ENCODE measurements around the gene SCG3.

SCG3 gene

DNA sequence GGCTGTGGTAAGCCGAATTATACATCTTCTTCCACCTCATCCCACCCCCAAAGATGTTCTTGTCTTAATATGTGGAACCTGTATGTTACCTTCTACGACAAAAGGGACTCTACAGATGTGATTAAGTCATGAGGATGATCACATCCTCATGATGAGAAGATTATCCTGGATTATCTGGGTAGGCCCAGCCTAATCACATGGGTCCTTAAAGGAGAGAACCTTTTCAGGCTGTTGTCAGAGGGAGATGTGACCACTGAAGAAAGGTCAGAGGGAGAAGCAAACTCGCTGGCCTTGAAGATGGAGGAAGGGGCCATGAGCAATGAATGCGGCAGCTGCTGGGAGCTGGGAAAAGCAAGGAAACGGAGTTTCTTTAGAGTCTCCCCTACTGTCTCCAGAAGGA lies 12.9 kb upstream of the SCG3 start:
- POLR2A ChIA-PET (ENCODE audit: low non-redundant PET): no interaction called here
- CTCF ChIA-PET: no interaction called here
- no peak for DNase-seq (ENCODE audit: low spot score)
- no peak overlapping the region for H3K27ac ChIP-seq
- TF ChIP-seq CTCF (conservative IDR thresholded peaks at IDR 0.05; ENCODE audit: low read depth): no peak

DNA sequence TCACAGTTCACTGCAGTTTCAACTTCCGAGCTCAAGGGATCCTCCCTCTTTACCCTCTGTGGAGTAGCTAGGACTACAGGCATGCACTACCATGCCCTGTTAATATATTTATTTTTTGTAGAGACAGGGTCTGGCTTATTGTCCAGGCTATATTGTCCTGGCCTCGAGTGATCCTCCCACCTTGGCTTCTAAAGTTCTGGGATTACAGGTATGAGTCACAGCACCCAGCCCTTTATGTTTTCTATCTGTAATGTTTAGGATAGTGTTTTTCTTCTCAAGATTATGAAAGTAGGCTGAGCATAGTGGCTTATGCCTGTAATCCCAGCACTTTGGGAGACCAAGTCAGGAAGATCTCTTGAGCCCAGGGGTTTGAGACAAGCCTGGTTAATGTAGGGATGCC lies 11.9 kb upstream of the SCG3 start:
- no peak overlapping the region for H3K27ac ChIP-seq
- no peak for TF ChIP-seq CTCF (conservative IDR thresholded peaks at IDR 0.05; ENCODE audit: low read depth)
- no peak for DNase-seq (ENCODE audit: low spot score)
- CTCF ChIA-PET: interaction anchor here (0.7 kb wide), 1 partner anchor 48 kb away, joined by 3 read pairs; no protein-coding TSS in a partner anchor
- POLR2A ChIA-PET (ENCODE audit: low non-redundant PET): no interaction called here

DNA sequence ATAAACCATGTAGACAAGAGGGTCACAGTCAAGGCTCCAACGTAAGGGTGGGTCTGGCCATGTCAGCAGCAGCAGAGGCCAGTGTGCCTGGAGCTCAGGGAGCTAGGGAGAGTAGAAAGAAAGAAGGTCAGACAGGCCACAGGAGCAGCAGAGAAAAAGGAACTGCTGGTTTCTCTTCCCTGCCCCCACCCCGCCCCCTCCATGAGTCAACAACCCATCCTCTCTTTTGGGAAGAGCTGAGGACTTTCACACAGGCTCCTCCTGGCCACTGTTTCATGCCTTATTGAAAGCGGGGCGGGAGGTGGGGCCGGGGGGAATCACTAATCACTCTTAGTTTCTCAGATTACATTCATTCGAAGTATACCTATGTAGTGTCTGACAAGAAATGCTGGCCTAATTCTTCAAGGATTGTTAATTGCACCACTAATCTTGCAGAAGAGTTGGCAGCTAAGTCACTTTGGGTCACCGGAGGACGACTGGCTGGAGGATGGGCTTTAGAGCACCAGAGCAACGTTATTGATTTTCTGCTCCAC lies 9.1 kb upstream of the SCG3 start:
- ChIA-PET POLR2A (ENCODE audit: low non-redundant PET) (interaction anchor here (0.6 kb wide), 1 partner anchor 49 kb away, joined by 3 read pairs; no protein-coding TSS in a partner anchor), CTCF (interaction anchor here (0.6 kb wide), 2 partner anchors 71 to 213 kb away, joined by 3 read pairs; no protein-coding TSS in a partner anchor)
- DNase-seq (ENCODE audit: low spot score): no peak
- no peak overlapping the region for H3K27ac ChIP-seq
- no peak for TF ChIP-seq CTCF (conservative IDR thresholded peaks at IDR 0.05; ENCODE audit: low read depth)

DNA sequence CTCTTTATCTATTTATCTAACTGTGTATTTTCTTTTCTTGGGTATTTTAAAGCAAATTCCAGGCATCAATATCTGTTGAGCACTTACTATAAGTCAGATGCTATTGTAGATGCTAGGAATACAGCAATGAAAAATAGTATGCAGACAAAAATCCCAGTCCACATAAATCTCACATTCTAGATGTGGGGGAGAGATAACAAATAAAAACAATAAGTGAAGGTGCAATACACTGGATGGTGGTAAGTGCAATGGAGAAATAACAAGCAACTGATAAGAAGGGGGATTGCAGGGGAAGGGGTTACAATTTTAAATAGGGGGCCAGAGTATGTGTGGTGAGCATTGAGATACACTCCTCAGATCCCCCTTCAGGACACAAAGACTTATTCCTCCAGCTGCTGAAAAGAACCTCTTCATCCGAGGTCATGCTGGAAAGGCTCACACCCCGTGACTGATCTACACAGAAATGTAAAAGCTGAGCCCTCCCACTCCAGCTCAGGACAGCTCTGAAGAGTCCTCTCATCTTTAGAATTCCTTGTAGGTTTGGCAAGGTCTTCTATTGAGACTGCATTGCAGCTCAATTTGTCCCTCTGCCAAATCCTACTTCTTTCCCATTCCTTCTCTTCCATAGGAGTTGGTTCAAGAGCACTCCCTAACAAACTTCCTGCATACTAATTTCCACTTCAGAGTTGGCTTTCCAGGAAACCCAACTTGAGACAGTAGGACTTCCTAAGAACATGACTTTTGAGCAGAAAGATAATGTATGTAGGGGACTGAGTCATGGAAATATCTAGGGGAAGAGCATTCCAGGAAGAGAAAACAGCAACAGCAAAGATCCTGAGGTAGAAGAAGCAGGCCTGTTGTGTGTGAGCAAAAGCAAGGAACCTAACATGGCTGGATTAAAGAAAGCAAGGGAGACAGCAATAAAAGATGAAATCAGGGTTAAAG lies 8.1 kb upstream of the SCG3 start:
- no peak for DNase-seq (ENCODE audit: low spot score)
- ChIA-PET CTCF (interaction anchor here (0.6 kb wide), 1 partner anchor 23 kb away, joined by 3 read pairs; no protein-coding TSS in a partner anchor), POLR2A (ENCODE audit: low non-redundant PET) (no interaction called here)
- no peak overlapping the region for H3K27ac ChIP-seq
- no peak for TF ChIP-seq CTCF (conservative IDR thresholded peaks at IDR 0.05; ENCODE audit: low read depth)

DNA sequence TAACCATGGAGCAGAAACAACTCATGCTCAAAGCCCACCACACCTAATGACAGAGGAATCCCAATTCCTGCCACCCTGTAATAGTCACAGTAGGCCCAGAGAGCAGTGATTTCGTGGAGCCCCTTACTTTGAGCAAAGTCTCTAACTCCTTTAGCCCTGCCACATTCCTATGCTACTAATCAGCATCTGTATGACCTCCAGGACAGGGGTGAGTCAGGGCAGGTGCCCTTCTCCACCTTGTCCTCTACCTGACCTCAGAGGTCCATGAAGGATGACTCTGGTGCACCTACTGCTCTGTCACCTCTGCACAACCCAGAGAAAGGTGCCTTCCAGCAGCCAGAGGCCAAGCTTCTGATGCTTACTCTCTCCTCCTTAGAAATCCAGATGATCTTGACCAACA lies 6.1 kb upstream of the SCG3 start:
- H3K27ac ChIP-seq: no peak overlapping the region
- CTCF ChIA-PET: no interaction called here
- TF ChIP-seq CTCF (conservative IDR thresholded peaks at IDR 0.05; ENCODE audit: low read depth): no peak
- DNase-seq (ENCODE audit: low spot score): no peak
- POLR2A ChIA-PET (ENCODE audit: low non-redundant PET): no interaction called here

GRCh38 chr15:51677021-51677420 lies 4.3 kb upstream of the SCG3 start:
- no peak overlapping the region for H3K27ac ChIP-seq
- POLR2A ChIA-PET (ENCODE audit: low non-redundant PET): no interaction called here
- CTCF ChIA-PET: interaction anchor here (0.6 to 0.7 kb wide), 2 partner anchors 24 to 100 kb away, joined by 3 read pairs; no protein-coding TSS in a partner anchor
- TF ChIP-seq CTCF (conservative IDR thresholded peaks at IDR 0.05; ENCODE audit: low read depth): no peak
- DNase-seq (ENCODE audit: low spot score): no peak

All from RWPE1 (cell line).